ENCODE results near the gene GRID1. TPM values are rescaled to one million over a fixed set of nuclear protein-coding genes. Genes with fewer than 3 reads are reported as not detected.

Gene GRID1
- polyA plus RNA-seq, 1 donor (not counting 4 experiments of a cell fraction or from before 2014, with no cell fraction given) = 0.01 TPM

DNA sequence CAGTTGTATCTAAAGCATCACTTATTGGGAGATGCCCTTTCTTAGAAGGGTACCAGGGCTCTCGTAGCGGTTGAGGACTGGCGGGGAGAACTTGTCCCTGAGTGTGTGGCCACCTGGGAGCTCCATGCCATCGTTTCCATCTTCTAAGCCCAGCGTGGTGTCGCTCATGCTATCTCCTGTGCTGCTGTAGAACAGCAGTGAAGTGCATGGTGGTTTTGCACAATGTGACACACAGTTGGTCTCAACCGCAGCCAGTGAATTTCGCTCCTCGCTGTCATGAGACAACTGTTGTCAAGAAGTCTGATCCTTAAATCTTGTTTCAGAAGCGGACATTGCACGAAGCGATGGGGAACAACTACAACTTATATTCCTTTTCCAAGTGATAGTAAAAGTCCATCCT lies 283.4 kb downstream of the GRID1 start:
- Histone ChIP-seq H3K9me1 (ENCODE audit: control insufficient read depth, extremely low read depth, insufficient read depth, low read length) (no peaks in the 10 kb centered on the region), H3K27ac (ENCODE audit: control insufficient read depth, insufficient read depth, low read length) (no peak overlapping the region)
- no peak for FAIRE-seq

GRCh38 chr10:86082556-86082955 lies 284.0 kb downstream of the GRID1 start:
- no peaks in the 10 kb centered on the region for H3K9me1 ChIP-seq (ENCODE audit: control insufficient read depth, extremely low read depth, insufficient read depth, low read length)
- H3K36me3 ChIP-seq (ENCODE audit: control insufficient read depth in 2 of 2, extremely low read depth in 1 of 2, insufficient read depth in 2 of 2, low read length in 2 of 2) = no peaks in the 10 kb centered on the region
- no peaks in the 10 kb centered on the region for H3K4me1 ChIP-seq (ENCODE audit: control insufficient read depth, extremely low read depth, insufficient read depth, low read length)
- DNase-seq (ENCODE audit: low read depth, low spot score) = no peak
- no peak overlapping the region for H3K9ac ChIP-seq (ENCODE audit: control insufficient read depth, extremely low read depth, insufficient read depth, low read length)
- no peak overlapping the region for H2AFZ ChIP-seq (ENCODE audit: control insufficient read depth, low read length)
- H3K9me3 ChIP-seq (ENCODE audit: control insufficient read depth, low read depth, low read length) = no peaks in the 10 kb centered on the region
- no peak overlapping the region for H3K4me2 ChIP-seq (ENCODE audit: control insufficient read depth, extremely low read depth, insufficient read depth, low read depth, low read length)
- no peaks in the 10 kb centered on the region for H4K20me1 ChIP-seq (ENCODE audit: control insufficient read depth, extremely low read depth, insufficient read depth, low read length)
- H3K79me2 ChIP-seq (ENCODE audit: control insufficient read depth, insufficient read depth, low read length) = no peaks in the 10 kb centered on the region
- no peak overlapping the region for H3K27ac ChIP-seq (ENCODE audit: control insufficient read depth, insufficient read depth, low read length)
- H3K4me3 ChIP-seq (ENCODE audit: control insufficient read depth in 2 of 3, extremely low read depth in 1 of 3, insufficient read depth in 2 of 3, low read depth in 1 of 3, low read length in 3 of 3) = no peak overlapping the region
- dilution Hi-C loops (cut with MboI; ENCODE audit: extremely low pct_ligation_motif_present, low sequenced_read_pairs) = no loop called here
- no peak for FAIRE-seq
- TF ChIP-seq EZH2 (IDR thresholded peaks at IDR 0.05; ENCODE audit: low read length) = no peak
- no peak for TF ChIP-seq CTCF (optimal IDR thresholded peaks at IDR 0.05 in 1 of 3, IDR thresholded peaks at IDR 0.05 in 1 of 3, conservative IDR thresholded peaks at IDR 0.05 in 1 of 3; ENCODE audit: extremely low read depth in 1 of 3, insufficient read depth in 2 of 3, low read length in 3 of 3)
- H3K27me3 ChIP-seq (ENCODE audit: control insufficient read depth, extremely low read depth, insufficient read depth, low read length) = no peaks in the 10 kb centered on the region

More for the DNA sequence above, 283.4 kb downstream of the GRID1 start:
- no peaks in the 10 kb centered on the region for H3K4me1 ChIP-seq (ENCODE audit: control insufficient read depth, extremely low read depth, insufficient read depth, low read length)
- no peaks in the 10 kb centered on the region for H4K20me1 ChIP-seq (ENCODE audit: control insufficient read depth, extremely low read depth, insufficient read depth, low read length)
- no peak overlapping the region for H3K4me2 ChIP-seq (ENCODE audit: control insufficient read depth, extremely low read depth, insufficient read depth, low read depth, low read length)
- DNase-seq (ENCODE audit: low read depth, low spot score) = no peak
- dilution Hi-C loops (cut with MboI; ENCODE audit: extremely low pct_ligation_motif_present, low sequenced_read_pairs) = no loop called here
- H2AFZ ChIP-seq (ENCODE audit: control insufficient read depth, low read length) = no peak overlapping the region
- no peak overlapping the region for H3K9ac ChIP-seq (ENCODE audit: control insufficient read depth, extremely low read depth, insufficient read depth, low read length)
- TF ChIP-seq EZH2 (IDR thresholded peaks at IDR 0.05; ENCODE audit: low read length) = no peak
- no peak for TF ChIP-seq CTCF (optimal IDR thresholded peaks at IDR 0.05 in 1 of 3, IDR thresholded peaks at IDR 0.05 in 1 of 3, conservative IDR thresholded peaks at IDR 0.05 in 1 of 3; ENCODE audit: extremely low read depth in 1 of 3, insufficient read depth in 2 of 3, low read length in 3 of 3)
- H3K4me3 ChIP-seq (ENCODE audit: control insufficient read depth in 2 of 3, extremely low read depth in 1 of 3, insufficient read depth in 2 of 3, low read depth in 1 of 3, low read length in 3 of 3) = no peak overlapping the region
- no peaks in the 10 kb centered on the region for H3K27me3 ChIP-seq (ENCODE audit: control insufficient read depth, extremely low read depth, insufficient read depth, low read length)
- H3K36me3 ChIP-seq (ENCODE audit: control insufficient read depth in 2 of 2, extremely low read depth in 1 of 2, insufficient read depth in 2 of 2, low read length in 2 of 2) = no peaks in the 10 kb centered on the region
- H3K9me3 ChIP-seq (ENCODE audit: control insufficient read depth, low read depth, low read length) = no peaks in the 10 kb centered on the region
- H3K79me2 ChIP-seq (ENCODE audit: control insufficient read depth, insufficient read depth, low read length) = no peaks in the 10 kb centered on the region
